Measurements from ENCODE around the gene ADGRG4. TPM values are rescaled to one million over a fixed set of nuclear protein-coding genes. Genes with fewer than 3 reads are reported as not detected.

The ADGRG4 gene
- total and polyA plus RNA-seq, 2 of the 8 experiments (the other 6 are each of a cell fraction or from before 2014, with no cell fraction given) = not detected

- Histone ChIP-seq H2BK20ac (ENCODE audit: low read length) (no peak overlapping the region), H4K5ac (ENCODE audit: insufficient read length, low read depth, low read length) (no peak overlapping the region), H3K9me3 (ENCODE audit: insufficient read depth in 2 of 2, low read depth in 1 of 2, low read length in 1 of 2) (no peaks in the 10 kb centered on the region), H4K20me1 (replicated peaks in 1 of 2; ENCODE audit: control insufficient read depth in 1 of 2, insufficient read depth in 2 of 2, low read length in 2 of 2) (no peaks in the 10 kb centered on the region), H3K9ac (replicated peaks in 1 of 4; ENCODE audit: extremely low read depth in 1 of 4, low read depth in 3 of 4, low read length in 3 of 4) (no peak overlapping the region), H3K4ac (replicated peaks; ENCODE audit: insufficient read length, low read depth, low read length) (no peak overlapping the region), H3K27me3 (replicated peaks in 1 of 4; ENCODE audit: control insufficient read depth in 3 of 4, extremely low read depth in 1 of 4, insufficient read depth in 3 of 4, low read length in 3 of 4) (no peaks in the 10 kb centered on the region), H4K8ac (ENCODE audit: extremely low read depth, insufficient read depth, low read length) (no peak overlapping the region), H3K79me1 (ENCODE audit: low read depth, low read length) (no peaks in the 10 kb centered on the region), H3K4me2 (ENCODE audit: insufficient read depth in 1 of 2, low read depth in 2 of 2, low read length in 2 of 2) (no peak overlapping the region), H2AK5ac (ENCODE audit: low read depth, low read length) (no peak overlapping the region), H3K4me3 (ENCODE audit: extremely low read depth in 1 of 4, insufficient read depth in 2 of 4, low read depth in 3 of 4, low read length in 4 of 4) (no peak overlapping the region), H3K4me1 (replicated peaks in 1 of 4; ENCODE audit: control insufficient read depth in 3 of 4, insufficient read depth in 4 of 4, low read length in 3 of 4) (no peaks in the 10 kb centered on the region), H2BK12ac (ENCODE audit: low read depth, low read length) (no peak overlapping the region), H2BK5ac (ENCODE audit: low read depth, low read length) (no peak overlapping the region), H4K91ac (replicated peaks; ENCODE audit: insufficient read length, low read length) (no peak overlapping the region), H3K18ac (ENCODE audit: extremely low read depth, low read length) (no peak overlapping the region), H3K23me2 (ENCODE audit: low read depth, low read length) (no peaks in the 10 kb centered on the region), H3K27ac (ENCODE audit: low read depth, low read length) (no peak overlapping the region), H2AFZ (ENCODE audit: low read length) (no peak overlapping the region), H3K36me3 (ENCODE audit: control insufficient read depth in 2 of 4, insufficient read depth in 4 of 4, low read length in 3 of 4) (no peaks in the 10 kb centered on the region), H3K14ac (ENCODE audit: insufficient read length) (no peak overlapping the region), H2BK120ac (replicated peaks; ENCODE audit: low read depth, low read length) (no peak overlapping the region), H2BK15ac (ENCODE audit: low read length) (no peak overlapping the region), H3K23ac (ENCODE audit: insufficient read length) (no peak overlapping the region), H3K56ac (replicated peaks; ENCODE audit: insufficient read length, low read depth, low read length) (no peak overlapping the region), H3K79me2 (ENCODE audit: control insufficient read depth in 1 of 2, insufficient read depth in 2 of 2, low read length in 2 of 2) (no peaks in the 10 kb centered on the region)
- TF ChIP-seq NRF1 (IDR thresholded peaks at IDR 0.05; ENCODE audit: low read depth, low read length) = no peak
- no peak for TF ChIP-seq CTCF (IDR thresholded peaks at IDR 0.05; ENCODE audit: control extremely low read depth in 1 of 3, insufficient read depth in 1 of 3, low read depth in 1 of 3, low read length in 3 of 3)
- no peak for TF ChIP-seq MAX (IDR thresholded peaks at IDR 0.05)
- TF ChIP-seq CREB1 (IDR thresholded peaks at IDR 0.05) = no peak
- no peak for TF ChIP-seq USF2 (IDR thresholded peaks at IDR 0.05; ENCODE audit: low read length)
- TF ChIP-seq EGR1 (IDR thresholded peaks at IDR 0.05; ENCODE audit: borderline replicate concordance, low read depth, low read length) = no peak
- TF ChIP-seq EZH2 (IDR thresholded peaks at IDR 0.05; ENCODE audit: low read depth, low read length, severe bottlenecking) = no peak
- no peak for TF ChIP-seq YY1 (IDR thresholded peaks at IDR 0.05; ENCODE audit: low read depth, low read length)
- no peak for TF ChIP-seq HDAC6 (IDR thresholded peaks at IDR 0.05; ENCODE audit: low read depth, low read length)
- no peak for TF ChIP-seq FOSL1 (IDR thresholded peaks at IDR 0.05; ENCODE audit: insufficient read depth, low read depth, low read length)
- no peak for TF ChIP-seq CEBPB (IDR thresholded peaks at IDR 0.05; ENCODE audit: low read depth, low read length)
- CTCF ChIA-PET (ENCODE audit: partially characterized antibody) = no interaction called here
- DNase-seq (ENCODE audit: low read depth in 1 of 2, low spot score in 2 of 2) (no peak), FAIRE-seq (no peak)
- POLR2A ChIA-PET (ENCODE audit: partially characterized antibody) = no interaction called here
- WGBS, 2 experiments (ENCODE audit: extremely low coverage in 1 of 2, insufficient coverage in 1 of 2, insufficient read length in 1 of 2, insufficient replicate concordance in 2 of 2, low coverage in 1 of 2, low lambda C conversion rate in 2 of 2, missing lambda C conversion rate in 1 of 2) = 81% methylated on average over 2 of the region's 2 CpGs; no CpG with 5 or more reads in 1 of the 2 experiments
Observed at GRCh38 chrX:136437774-136438173, 137.0 kb downstream of the ADGRG4 start.
